IPS DF 6.9 (cell line): ENCODE results near the gene SLC35B2.

ENCODE experiments used
- DNase-seq: peaks from one replicate; pipeline ENCODE4 v3.0.0-alpha.2; 2013; ENCODE audit warnings: low read depth, low spot score
- H3K27ac ChIP-seq: one replicate; pipeline ENCODE4 v1.5.1; 2013; ENCODE audit warnings: low read length, control low read depth
- H3K27me3 ChIP-seq: 2 replicates; pipeline ENCODE4 v1.6.1; 2013; ENCODE audit warnings: mild to moderate bottlenecking, low read length; ENCODE audit not compliant: control insufficient read depth, insufficient read depth
- H3K36me3 ChIP-seq: 2 replicates; pipeline ENCODE4 v1.6.1; 2013; ENCODE audit warnings: low read length; ENCODE audit not compliant: control insufficient read depth, insufficient read depth
- H3K4me1 ChIP-seq: 2 replicates; pipeline ENCODE4 v1.6.1; 2013; ENCODE audit warnings: low read length; ENCODE audit not compliant: control insufficient read depth, insufficient read depth
- H3K4me3 ChIP-seq: 2 replicates; pipeline ENCODE4 v1.5.1; 2013; ENCODE audit warnings: mild to moderate bottlenecking, low read length
- H3K9me3 ChIP-seq: 2 replicates; pipeline ENCODE4 v1.6.1; 2013; ENCODE audit warnings: low read length, inconsistent platforms; ENCODE audit not compliant: control insufficient read depth, insufficient read depth
- WGBS: extraction: QIAGEN DNeasy Blood & Tissue Kit; methylation state at CpG from one replicate; pipeline ENCODE4 v1.1.7; 2013; ENCODE audit warnings: mixed read lengths, missing lambda C conversion rate; ENCODE audit not compliant: insufficient read length, insufficient coverage; 5-methylcytosine and 5-hydroxymethylcytosine counted together

Gene SLC35B2

GRCh38 chr6:44226368-44227147 lies 30.8 kb downstream of the SLC35B2 start:
- Histone ChIP-seq H3K4me3 (no peak overlapping the region), H3K9me3 (no peaks in the 10 kb centered on the region), H3K27ac (no peak overlapping the region), H3K4me1 (peaks cover 17% of the 10 kb centered on the region), H3K27me3 (no peaks in the 10 kb centered on the region), H3K36me3 (peaks cover 26% of the 10 kb centered on the region)
- no CpG with 5 or more reads among the region's 15 CpGs for WGBS
- no peak for DNase-seq

- peaks cover 17% of the 10 kb centered on the region for H3K4me1 ChIP-seq
- H3K27ac ChIP-seq = no peak overlapping the region
- no peaks in the 10 kb centered on the region for H3K27me3 ChIP-seq
- no CpG with 5 or more reads among the region's 8 CpGs for WGBS
- no peak for DNase-seq
- no peak overlapping the region for H3K4me3 ChIP-seq
- H3K9me3 ChIP-seq = no peaks in the 10 kb centered on the region
- peaks cover 20% of the 10 kb centered on the region for H3K36me3 ChIP-seq
These were observed 31.6 kb downstream of the SLC35B2 start for GRCh38 chr6:44225579-44226325.

- DNase-seq = no peak
- no peaks in the 10 kb centered on the region for H3K9me3 ChIP-seq
- H3K36me3 ChIP-seq = peaks cover 13% of the 10 kb centered on the region
- peaks cover 17% of the 10 kb centered on the region for H3K4me1 ChIP-seq
- H3K27ac ChIP-seq = no peak overlapping the region
- no peaks in the 10 kb centered on the region for H3K27me3 ChIP-seq
- H3K4me3 ChIP-seq = no peak overlapping the region
- WGBS = no CpG with 5 or more reads among the region's 4 CpGs
These were observed 32.4 kb downstream of the SLC35B2 start for GRCh38 chr6:44224965-44225305.

GRCh38 chr6:44224029-44224964 lies 33.0 kb downstream of the SLC35B2 start:
- H3K27ac ChIP-seq = no peak overlapping the region
- peaks cover 17% of the 10 kb centered on the region for H3K4me1 ChIP-seq
- peak overlapping the region; percentile 78; the same call in 1 of the 2 replicates for H3K4me3 ChIP-seq
- no peak for DNase-seq
- no peaks in the 10 kb centered on the region for H3K9me3 ChIP-seq
- WGBS = no CpG with 5 or more reads among the region's 18 CpGs
- H3K36me3 ChIP-seq = peaks cover 7% of the 10 kb centered on the region
- no peaks in the 10 kb centered on the region for H3K27me3 ChIP-seq

- H3K4me1 ChIP-seq = peaks cover 17% of the 10 kb centered on the region
- H3K9me3 ChIP-seq = no peaks in the 10 kb centered on the region
- H3K36me3 ChIP-seq = peaks cover 3% of the 10 kb centered on the region; the same call in 1 of the 2 replicates
- H3K4me3 ChIP-seq = peak within 1 kb of the TSS; percentile 78
- no CpG with 5 or more reads among the region's 73 CpGs for WGBS
- H3K27me3 ChIP-seq = no peaks in the 10 kb centered on the region
- no peak within 1 kb of the TSS for H3K27ac ChIP-seq
- DNase-seq = no peak
These were observed 33.9 kb downstream of the SLC35B2 start, which contains the start of gene SLC29A1 for GRCh38 chr6:44223319-44224028. Gene SLC29A1 (plus strand): TSS chr6:44223595. CDS start chr6:44227314, 3,719 bp downstream.

- Histone ChIP-seq H3K36me3 (peaks cover 3% of the 10 kb centered on the region; the same call in 1 of the 2 replicates), H3K27ac (no peak overlapping the region), H3K4me3 (peak overlapping the region; percentile 78; the same call in 1 of the 2 replicates), H3K27me3 (no peaks in the 10 kb centered on the region), H3K4me1 (peaks cover 21% of the 10 kb centered on the region), H3K9me3 (no peaks in the 10 kb centered on the region)
- no peak for DNase-seq
- no CpG with 5 or more reads among the region's 26 CpGs for WGBS
These were observed 34.6 kb downstream of the SLC35B2 start for GRCh38 chr6:44222486-44223318.

- H3K4me3 ChIP-seq = no peak overlapping the region
- DNase-seq = no peak
- peaks cover 26% of the 10 kb centered on the region for H3K4me1 ChIP-seq
- H3K36me3 ChIP-seq = no peaks in the 10 kb centered on the region
- no peaks in the 10 kb centered on the region for H3K27me3 ChIP-seq
- no peaks in the 10 kb centered on the region for H3K9me3 ChIP-seq
- no peak overlapping the region for H3K27ac ChIP-seq
- no CpG with 5 or more reads among the region's 2 CpGs for WGBS
These were observed 35.4 kb downstream of the SLC35B2 start for GRCh38 chr6:44221961-44222335.

- Histone ChIP-seq H3K9me3 (no peaks in the 10 kb centered on the region), H3K4me1 (peaks cover 26% of the 10 kb centered on the region), H3K27ac (no peak overlapping the region), H3K36me3 (no peaks in the 10 kb centered on the region), H3K27me3 (no peaks in the 10 kb centered on the region), H3K4me3 (no peak overlapping the region)
- no peak for DNase-seq
- WGBS = no CpG with 5 or more reads among the region's 4 CpGs
These were observed 35.9 kb downstream of the SLC35B2 start for GRCh38 chr6:44221291-44221960.

GRCh38 chr6:44220913-44221290 lies 36.4 kb downstream of the SLC35B2 start:
- Histone ChIP-seq H3K4me3 (no peak overlapping the region), H3K27me3 (no peaks in the 10 kb centered on the region), H3K4me1 (peaks cover 22% of the 10 kb centered on the region), H3K36me3 (no peaks in the 10 kb centered on the region), H3K9me3 (no peaks in the 10 kb centered on the region), H3K27ac (no peak overlapping the region)
- no peak for DNase-seq
- no CpG with 5 or more reads among the region's 4 CpGs for WGBS
